ENCODE results near the gene CACNG4.

DNA sequence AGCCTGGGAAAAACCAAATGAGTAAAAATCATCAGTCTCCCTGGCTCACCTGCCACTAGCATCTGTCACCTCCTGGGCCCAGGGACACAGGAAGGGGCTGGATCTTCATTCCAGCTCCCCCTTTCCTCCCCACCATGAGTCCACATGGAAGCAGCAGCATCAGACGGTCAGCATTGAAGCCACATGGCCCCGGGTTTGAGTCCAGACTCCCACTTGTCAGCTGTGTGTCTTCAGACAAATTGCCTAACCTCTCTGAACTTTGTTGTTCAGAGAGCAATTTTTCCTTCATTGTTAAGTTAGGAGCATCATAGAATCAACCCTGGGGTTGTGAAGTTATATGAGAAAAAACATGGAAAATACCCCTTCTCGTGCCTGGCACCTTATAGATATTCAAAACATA lies 10.7 kb downstream of the CACNG4 start:
- no peak for TF ChIP-seq POLR2A (IDR thresholded peaks at IDR 0.05)
- TF ChIP-seq, protein P1, sequence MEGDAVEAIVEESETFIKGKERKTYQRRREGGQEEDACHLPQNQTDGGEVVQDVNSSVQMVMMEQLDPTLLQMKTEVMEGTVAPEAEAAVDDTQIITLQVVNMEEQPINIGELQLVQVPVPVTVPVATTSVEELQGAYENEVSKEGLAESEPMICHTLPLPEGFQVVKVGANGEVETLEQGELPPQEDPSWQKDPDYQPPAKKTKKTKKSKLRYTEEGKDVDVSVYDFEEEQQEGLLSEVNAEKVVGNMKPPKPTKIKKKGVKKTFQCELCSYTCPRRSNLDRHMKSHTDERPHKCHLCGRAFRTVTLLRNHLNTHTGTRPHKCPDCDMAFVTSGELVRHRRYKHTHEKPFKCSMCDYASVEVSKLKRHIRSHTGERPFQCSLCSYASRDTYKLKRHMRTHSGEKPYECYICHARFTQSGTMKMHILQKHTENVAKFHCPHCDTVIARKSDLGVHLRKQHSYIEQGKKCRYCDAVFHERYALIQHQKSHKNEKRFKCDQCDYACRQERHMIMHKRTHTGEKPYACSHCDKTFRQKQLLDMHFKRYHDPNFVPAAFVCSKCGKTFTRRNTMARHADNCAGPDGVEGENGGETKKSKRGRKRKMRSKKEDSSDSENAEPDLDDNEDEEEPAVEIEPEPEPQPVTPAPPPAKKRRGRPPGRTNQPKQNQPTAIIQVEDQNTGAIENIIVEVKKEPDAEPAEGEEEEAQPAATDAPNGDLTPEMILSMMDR (IDR thresholded peaks at IDR 0.05), result no peak

Data from uterus (tissue), 2 donors.